GOT3 (cell line): ENCODE data around the gene LINGO4.
"Not testable (repeated sequence)": the region's sequence is repeated elsewhere in the genome, so short reads cannot be mapped to it uniquely, and the experiment has no call there.

ENCODE experiments used
- DNase-seq: peaks from one replicate; lab custom pipeline; 2025; ENCODE audit warnings: mixed read lengths; lab: John Stamatoyannopoulos, UW

Gene LINGO4

GRCh38 chr1:151782026-151782425 is 23.2 kb downstream of the LINGO4 start:
- not testable (repeated sequence) for DNase-seq

GRCh38 chr1:151780736-151781135 is 24.5 kb downstream of the LINGO4 start:
- DNase-seq: not testable (repeated sequence)

GRCh38 chr1:151779852-151780251 is 25.4 kb downstream of the LINGO4 start:
- no peak for DNase-seq

- no peak for DNase-seq
These were observed 27.9 kb downstream of the LINGO4 start for GRCh38 chr1:151777317-151777716.

GRCh38 chr1:151776665-151777062 is 28.6 kb downstream of the LINGO4 start:
- no peak for DNase-seq

- DNase-seq: no peak
These were observed 29.1 kb downstream of the LINGO4 start for GRCh38 chr1:151775894-151776664.

GRCh38 chr1:151774256-151774922 is 30.8 kb downstream of the LINGO4 start:
- no peak for DNase-seq

- DNase-seq: no peak
These were observed 31.5 kb downstream of the LINGO4 start for GRCh38 chr1:151773702-151774101.

GRCh38 chr1:151769270-151769669 is 35.9 kb downstream of the LINGO4 start:
- not testable (repeated sequence) for DNase-seq

- not testable (repeated sequence) for DNase-seq
These were observed 36.7 kb downstream of the LINGO4 start for GRCh38 chr1:151768351-151769066.

- DNase-seq: no peak
These were observed 41.2 kb downstream of the LINGO4 start for GRCh38 chr1:151763990-151764389.

- DNase-seq: peak; percentile 64
These were observed 42.0 kb downstream of the LINGO4 start, which contains the start of gene MRPL9 for GRCh38 chr1:151762941-151763921. Gene MRPL9, minus strand, starts transcription at chr1:151763496. Its CDS starts 17 bp downstream, at chr1:151763479.

GRCh38 chr1:151760597-151761385 is 44.4 kb downstream of the LINGO4 start:
- no peak for DNase-seq

GRCh38 chr1:151759241-151759640 is 46.0 kb downstream of the LINGO4 start:
- DNase-seq: no peak

- DNase-seq: no peak
These were observed 48.9 kb downstream of the LINGO4 start for GRCh38 chr1:151756291-151756690.
